Hepatocyte (in vitro differentiated cells): ENCODE data around the gene JMJD1C. TPM values are rescaled to one million over a fixed set of nuclear protein-coding genes. Genes with fewer than 3 reads are reported as not detected.

Experiments
- DNase-seq: peaks from one replicate; pipeline ENCODE4 v3.0.0-alpha.2; 2016; ENCODE audit warnings: low spot score
- H2AFZ ChIP-seq: fragments of 200-600 bp; sonication (generic); 2 replicates; pipeline ENCODE4 v1.6.0; 2016; ENCODE audit warnings: antibody characterized with exemption, mild to moderate bottlenecking
- H3K27ac ChIP-seq: fragments of 200-600 bp; sonication (generic); 2 replicates; pipeline ENCODE4 v1.5.1; 2016; ENCODE audit warnings: mild to moderate bottlenecking
- H3K27me3 ChIP-seq: fragments of 200-600 bp; sonication (generic); 2 replicates; pipeline ENCODE4 v1.6.1; 2016
- H3K36me3 ChIP-seq: fragments of 200-600 bp; sonication (generic); replicated peaks from 2 replicates; pipeline ENCODE4 v1.5.1; 2016; ENCODE audit warnings: low read depth; ENCODE audit not compliant: insufficient read depth
- H3K4me1 ChIP-seq: fragments of 200-600 bp; sonication (generic); 2 replicates; pipeline ENCODE4 v1.5.1; 2016; ENCODE audit warnings: mild to moderate bottlenecking, moderate library complexity; ENCODE audit not compliant: insufficient read depth
- H3K4me2 ChIP-seq: fragments of 200-600 bp; sonication (generic); 2 replicates; pipeline ENCODE4 v1.6.0; 2016
- H3K4me3 ChIP-seq: fragments of 200-600 bp; sonication (generic); 2 replicates; pipeline ENCODE4 v1.5.1; 2016; ENCODE audit warnings: mild to moderate bottlenecking
- H3K79me2 ChIP-seq: fragments of 200-600 bp; sonication (generic); 2 replicates; pipeline ENCODE4 v1.6.0; 2017; ENCODE audit warnings: mild to moderate bottlenecking
- H3K9me2 ChIP-seq: fragments of 200-600 bp; sonication (generic); replicated peaks from 2 replicates; pipeline ENCODE4 v1.6.0; 2017; ENCODE audit warnings: mild to moderate bottlenecking; ENCODE audit not compliant: insufficient read depth
- H3K9me3 ChIP-seq: fragments of 200-600 bp; sonication (generic); 2 replicates; pipeline ENCODE4 v1.5.1; 2016; ENCODE audit warnings: low read depth, mild to moderate bottlenecking
- H4K20me1 ChIP-seq: fragments of 200-600 bp; sonication (generic); 2 replicates; pipeline ENCODE4 v1.6.0; 2016; ENCODE audit warnings: mild to moderate bottlenecking; ENCODE audit not compliant: insufficient read depth, poor library complexity, severe bottlenecking
- EZH2 ChIP-seq: fragments of 200-600 bp; sonication (generic); IDR thresholded peaks from 2 replicates; pipeline ENCODE4 v1.6.1; 2016; ENCODE audit warnings: antibody characterized with exemption, mild to moderate bottlenecking, borderline replicate concordance
- EZH2phosphoT487 ChIP-seq: fragments of 200-600 bp; sonication (generic); IDR thresholded peaks from one replicate; pipeline ENCODE4 v1.6.1; 2018; ENCODE audit warnings: antibody characterized with exemption, mild to moderate bottlenecking, low read depth, moderate library complexity; ENCODE audit not compliant: unreplicated experiment, severe bottlenecking
- WGBS: methylation state at CpG from one replicate; pipeline ENCODE4 v1.1.6; 2016; ENCODE audit warnings: low lambda C conversion rate; ENCODE audit errors: missing lambda C conversion rate; 5-methylcytosine and 5-hydroxymethylcytosine counted together
- polyA plus RNA-seq: library from polyadenylated mRNA; unstranded; fragments of >200 nt; fragmentation: Nextera tagmentation; extraction: Ambion mirVana; gene quantifications from 2 replicates; pipeline ENCODE4 v1.2.1, GENCODE V29; 2016
- total RNA-seq: library from RNA; depleted of rRNA; stranded (reverse); fragments of >200 nt; gene quantifications from 2 replicates; pipeline ENCODE4 v1.2.3, GENCODE V29; 2014
- TF ChIP-seq, protein P1 (sequence below): fragments of 200-600 bp; sonication (generic); IDR thresholded peaks from 2 replicates; pipeline ENCODE4 v1.5.1; 2016; ENCODE audit warnings: antibody characterized with exemption, mild to moderate bottlenecking; ENCODE audit not compliant: poor library complexity

Gene JMJD1C
- total and polyA plus RNA-seq, 2 experiments from 2014 or later, result 43.2 to 177 TPM

GRCh38 chr10:63487990-63488389 is 22.2 kb upstream of the JMJD1C start:
- H3K4me3 ChIP-seq, result no peak overlapping the region
- H3K27ac ChIP-seq, result no peak overlapping the region
- H4K20me1 ChIP-seq, result peaks cover 21% of the 10 kb centered on the region
- H3K79me2 ChIP-seq, result peaks cover 93% of the 10 kb centered on the region
- WGBS, result 68% methylated on average over 3 of the region's 3 CpGs
- no peaks in the 10 kb centered on the region for H3K9me3 ChIP-seq
- H3K27me3 ChIP-seq, result no peaks in the 10 kb centered on the region
- no peak overlapping the region for H3K4me2 ChIP-seq
- H3K36me3 ChIP-seq, result no peaks in the 10 kb centered on the region
- no peaks in the 10 kb centered on the region for H3K9me2 ChIP-seq
- H2AFZ ChIP-seq, result no peak overlapping the region
- H3K4me1 ChIP-seq, result no peaks in the 10 kb centered on the region
- no peak for DNase-seq
- TF ChIP-seq EZH2, result no peak
- no peak for TF ChIP-seq EZH2phosphoT487
- TF ChIP-seq, protein P1, sequence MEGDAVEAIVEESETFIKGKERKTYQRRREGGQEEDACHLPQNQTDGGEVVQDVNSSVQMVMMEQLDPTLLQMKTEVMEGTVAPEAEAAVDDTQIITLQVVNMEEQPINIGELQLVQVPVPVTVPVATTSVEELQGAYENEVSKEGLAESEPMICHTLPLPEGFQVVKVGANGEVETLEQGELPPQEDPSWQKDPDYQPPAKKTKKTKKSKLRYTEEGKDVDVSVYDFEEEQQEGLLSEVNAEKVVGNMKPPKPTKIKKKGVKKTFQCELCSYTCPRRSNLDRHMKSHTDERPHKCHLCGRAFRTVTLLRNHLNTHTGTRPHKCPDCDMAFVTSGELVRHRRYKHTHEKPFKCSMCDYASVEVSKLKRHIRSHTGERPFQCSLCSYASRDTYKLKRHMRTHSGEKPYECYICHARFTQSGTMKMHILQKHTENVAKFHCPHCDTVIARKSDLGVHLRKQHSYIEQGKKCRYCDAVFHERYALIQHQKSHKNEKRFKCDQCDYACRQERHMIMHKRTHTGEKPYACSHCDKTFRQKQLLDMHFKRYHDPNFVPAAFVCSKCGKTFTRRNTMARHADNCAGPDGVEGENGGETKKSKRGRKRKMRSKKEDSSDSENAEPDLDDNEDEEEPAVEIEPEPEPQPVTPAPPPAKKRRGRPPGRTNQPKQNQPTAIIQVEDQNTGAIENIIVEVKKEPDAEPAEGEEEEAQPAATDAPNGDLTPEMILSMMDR, result no peak

DNA sequence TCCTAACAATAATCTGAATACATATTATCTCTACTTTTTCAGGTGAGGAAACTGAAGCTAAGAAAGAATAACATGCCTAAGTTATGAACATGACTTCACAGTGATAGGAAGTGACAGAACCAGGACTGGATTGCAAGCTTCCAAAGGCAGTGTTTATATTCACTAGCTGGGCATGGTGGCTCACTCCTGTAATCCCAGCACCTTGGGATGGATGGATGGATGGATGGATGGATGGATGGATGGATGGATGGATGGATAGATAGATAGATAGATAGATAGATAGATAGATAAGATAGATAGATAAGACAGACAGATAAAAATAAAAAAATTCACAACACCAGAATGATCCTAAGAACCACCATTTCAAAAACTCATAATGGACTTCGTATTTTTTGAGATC is 18.2 kb upstream of the JMJD1C start:
- Histone ChIP-seq H3K27ac (no peak overlapping the region), H2AFZ (no peak overlapping the region), H3K9me3 (no peaks in the 10 kb centered on the region), H3K4me2 (no peak overlapping the region), H3K79me2 (peaks cover 97% of the 10 kb centered on the region), H3K27me3 (no peaks in the 10 kb centered on the region), H3K4me1 (peaks cover 7% of the 10 kb centered on the region), H3K9me2 (no peaks in the 10 kb centered on the region), H4K20me1 (peaks cover 18% of the 10 kb centered on the region), H3K36me3 (no peaks in the 10 kb centered on the region), H3K4me3 (no peak overlapping the region)
- no peak for DNase-seq
- TF ChIP-seq EZH2phosphoT487, result no peak
- no peak for TF ChIP-seq EZH2
- TF ChIP-seq, protein P1, result no peak
- WGBS, result 93% methylated on average over 1 of the region's 1 CpG

- no peak for TF ChIP-seq EZH2phosphoT487
- TF ChIP-seq EZH2, result no peak
- TF ChIP-seq, protein P1, result no peak
- peaks cover 96% of the 10 kb centered on the region for H3K79me2 ChIP-seq
- no peak overlapping the region for H2AFZ ChIP-seq
- H3K4me1 ChIP-seq, result peaks cover 7% of the 10 kb centered on the region
- no peaks in the 10 kb centered on the region for H3K9me3 ChIP-seq
- H3K4me2 ChIP-seq, result no peak overlapping the region
- DNase-seq, result no peak
- H3K27me3 ChIP-seq, result no peaks in the 10 kb centered on the region
- no peaks in the 10 kb centered on the region for H3K9me2 ChIP-seq
- 86% methylated on average over 6 of the region's 6 CpGs for WGBS
- no peak overlapping the region for H3K4me3 ChIP-seq
- no peak overlapping the region for H3K27ac ChIP-seq
- no peaks in the 10 kb centered on the region for H3K36me3 ChIP-seq
- peaks cover 21% of the 10 kb centered on the region for H4K20me1 ChIP-seq
These were observed 16.1 kb upstream of the JMJD1C start for GRCh38 chr10:63481815-63482421.
